Measurements from ENCODE around the gene ZNF117.
A peak's percentile ranks its signal among the peaks of the same experiment; 100 is the strongest.
"Not testable (repeated sequence)": the region's sequence is repeated elsewhere in the genome, so short reads cannot be mapped to it uniquely, and the experiment has no call there.

Gene ZNF117

DNA sequence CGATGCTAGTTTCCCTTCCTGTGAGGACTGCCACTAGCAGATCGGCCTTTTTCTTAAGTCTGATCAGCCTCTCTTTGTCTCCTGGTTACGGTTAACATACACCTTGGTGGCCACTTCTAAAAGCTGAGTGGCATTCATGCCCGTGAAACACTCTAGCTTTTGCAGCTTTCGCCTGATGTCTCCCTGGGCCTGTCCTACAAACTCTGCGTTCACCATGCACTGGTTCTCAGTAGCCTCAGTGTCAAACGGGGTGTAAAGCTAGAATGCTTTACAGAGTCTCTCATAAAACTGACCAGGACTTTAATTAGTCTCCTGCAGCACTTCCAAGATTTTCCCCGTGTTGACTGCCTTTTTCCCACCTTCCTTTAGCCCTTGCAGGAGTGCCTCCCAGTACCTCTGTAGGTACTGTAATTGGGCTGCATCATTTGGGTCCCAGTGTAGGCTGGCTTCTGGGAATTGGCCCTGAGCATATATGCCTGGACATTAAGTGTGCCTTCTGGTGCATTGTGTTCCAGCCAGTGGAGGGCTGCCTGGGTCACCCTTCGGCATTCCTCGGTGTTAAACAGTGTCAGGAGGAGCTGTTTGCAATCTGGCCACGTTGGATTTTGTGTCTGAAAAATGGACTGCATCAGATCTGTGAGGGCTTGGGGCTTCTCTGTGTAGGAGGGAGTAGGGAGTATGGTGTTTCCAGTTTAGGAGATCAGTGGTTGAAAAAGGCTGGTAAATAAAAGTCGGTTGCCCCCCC, 6.5 kb upstream of the ZNF117 start:
- no peak for DNase-seq (ENCODE audit: low read depth, low spot score)

DNA sequence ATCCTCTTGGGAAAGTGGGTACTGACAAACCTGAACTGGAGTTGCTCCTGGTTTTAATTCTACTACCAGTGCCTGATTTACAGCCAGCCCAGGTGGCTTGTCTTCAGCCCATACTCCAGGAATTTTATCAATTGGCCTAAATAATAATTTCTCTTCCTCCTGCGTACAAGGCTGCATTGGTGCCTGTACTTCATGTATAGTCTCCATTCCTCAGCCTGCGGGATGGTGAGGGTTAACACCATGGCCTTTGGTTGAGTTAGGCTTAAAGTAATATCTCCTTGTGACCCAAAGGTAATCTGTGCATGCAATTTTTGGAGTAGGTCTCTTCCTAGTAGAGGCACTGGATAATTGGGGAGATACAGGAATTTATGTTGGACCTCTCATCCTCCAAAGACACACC, 5.5 kb upstream of the ZNF117 start:
- DNase-seq (ENCODE audit: low read depth, low spot score), result no peak

DNA sequence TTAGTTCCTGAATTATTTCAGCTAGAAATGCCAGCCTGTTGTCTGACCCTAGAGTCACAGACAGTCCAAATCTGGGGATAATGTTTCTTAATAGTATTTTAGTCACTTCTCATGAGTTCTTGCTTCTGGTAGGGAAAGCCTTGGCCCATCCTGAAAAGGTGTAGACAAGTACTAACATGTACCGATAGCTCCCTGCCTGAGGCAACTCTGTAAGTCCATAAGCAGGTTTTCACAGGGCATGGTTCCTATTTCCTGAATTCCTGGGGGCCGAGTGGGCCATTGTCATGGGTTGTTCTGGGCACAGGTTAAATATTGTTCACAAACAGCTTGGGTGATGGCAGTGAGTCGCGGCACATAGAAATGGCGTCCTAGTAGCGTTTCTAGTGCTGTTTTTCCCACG, 3.1 kb upstream of the ZNF117 start:
- DNase-seq (ENCODE audit: low read depth, low spot score), result no peak

GRCh38 chr7:64992971-64993370, 2.1 kb upstream of the ZNF117 start:
- DNase-seq (ENCODE audit: low read depth, low spot score), result no peak

DNA sequence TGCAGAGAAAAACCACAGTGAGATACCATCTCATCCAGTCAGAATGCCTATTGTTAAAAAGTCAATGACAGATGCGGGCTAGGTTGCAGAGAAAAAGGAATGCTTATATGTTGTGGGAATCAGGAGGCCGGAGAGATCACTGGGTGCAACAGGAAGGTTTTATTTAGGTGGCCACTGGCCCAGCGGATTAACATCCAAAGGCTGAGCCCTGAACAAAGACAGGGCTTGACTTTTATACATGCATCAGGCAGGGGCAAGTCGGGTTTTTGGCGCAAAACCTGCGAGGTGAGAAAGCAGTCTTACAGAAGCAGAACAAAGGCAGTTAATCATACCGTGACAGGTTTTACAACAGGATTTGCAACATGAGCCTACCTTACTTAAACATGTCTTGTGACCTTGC, 620 bp downstream of the ZNF117 start:
- DNase-seq (ENCODE audit: low read depth, low spot score), result no peak

DNA sequence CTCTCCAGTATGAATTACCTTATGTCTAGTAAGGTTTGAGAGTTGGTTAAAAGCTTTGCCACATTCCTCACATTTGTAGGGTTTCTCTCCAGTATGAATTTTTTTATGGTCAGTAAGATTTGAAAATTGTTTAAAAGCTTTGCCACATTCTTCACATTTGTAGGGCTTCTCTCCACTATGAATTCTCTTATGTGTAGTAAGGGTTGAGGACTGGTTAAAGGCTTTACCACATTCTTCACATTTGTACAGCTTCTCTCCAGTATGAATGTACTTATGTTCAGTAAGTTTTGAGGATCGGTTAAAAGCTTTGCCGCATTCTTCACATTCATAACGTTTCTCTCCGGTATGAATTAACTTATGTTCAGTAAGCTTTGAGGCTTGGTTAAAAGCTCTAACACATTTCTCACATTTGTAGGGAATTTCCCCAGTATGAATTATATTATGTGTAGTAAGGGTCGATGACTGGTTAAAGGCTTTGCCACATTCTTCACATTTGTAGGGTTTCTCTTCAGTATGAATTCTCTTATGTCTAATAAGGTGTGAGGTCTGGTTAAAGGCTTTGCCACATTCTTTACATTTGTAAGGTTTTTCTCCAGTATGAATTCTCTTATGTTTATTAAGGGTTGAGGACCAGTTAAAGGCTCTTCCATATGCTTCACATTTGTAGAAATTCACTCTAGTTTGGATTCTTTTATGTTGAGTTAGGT, 12.2 kb downstream of the ZNF117 start:
- no peak for DNase-seq (ENCODE audit: low read depth, low spot score)

DNA sequence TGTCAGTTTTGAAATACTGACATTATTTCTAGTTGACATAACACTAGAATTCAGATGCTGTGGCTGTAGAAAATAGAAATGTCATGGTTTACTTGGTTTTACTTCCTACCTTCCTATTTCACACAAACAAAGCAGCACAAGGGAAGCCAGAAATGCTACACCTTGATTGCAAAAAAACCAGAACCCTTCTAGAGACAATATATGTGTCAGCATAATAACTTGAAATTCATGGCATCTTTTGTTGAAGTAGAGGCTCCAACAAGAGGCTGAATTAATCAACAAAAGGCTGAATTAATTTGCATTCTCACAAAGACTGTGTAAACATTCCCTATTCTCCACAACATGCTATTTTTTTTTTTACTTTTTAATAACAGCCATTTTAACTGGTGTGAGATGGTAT, 25.2 kb downstream of the ZNF117 start:
- DNase-seq (ENCODE audit: low read depth, low spot score), result no peak

DNA sequence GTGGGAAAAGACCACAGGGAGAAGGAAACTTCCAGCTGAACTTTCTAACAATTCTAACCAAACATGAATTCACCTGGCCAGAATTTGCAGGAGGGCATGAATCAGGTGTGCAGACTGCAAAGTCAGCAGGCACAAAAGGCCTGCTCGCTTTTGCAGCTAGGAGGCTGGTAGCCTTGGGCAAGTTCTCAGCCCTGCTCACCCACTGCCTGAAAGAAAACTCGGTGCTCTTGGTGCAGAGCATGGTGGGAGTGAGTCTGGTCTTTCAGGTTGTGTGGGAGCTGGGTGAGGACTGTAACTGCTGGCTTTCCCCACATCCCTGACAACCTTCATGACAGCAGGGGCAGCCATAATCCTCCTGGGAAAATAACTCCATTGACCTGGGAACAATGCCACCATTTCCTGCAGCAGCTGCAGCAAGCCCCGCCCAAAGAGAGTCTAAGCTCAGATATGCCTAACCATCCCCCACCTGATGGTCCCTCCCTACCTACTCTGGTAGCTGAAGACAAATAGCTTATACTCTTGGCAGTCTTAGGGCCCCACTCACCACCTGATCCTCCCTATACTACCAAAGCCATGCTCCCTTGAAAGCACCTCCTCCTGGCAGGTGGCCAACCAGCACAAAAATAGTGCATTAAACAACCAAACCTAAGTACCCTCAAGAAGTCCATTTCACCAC, 31.6 kb downstream of the ZNF117 start:
- DNase-seq (ENCODE audit: low read depth, low spot score), result no peak

DNA sequence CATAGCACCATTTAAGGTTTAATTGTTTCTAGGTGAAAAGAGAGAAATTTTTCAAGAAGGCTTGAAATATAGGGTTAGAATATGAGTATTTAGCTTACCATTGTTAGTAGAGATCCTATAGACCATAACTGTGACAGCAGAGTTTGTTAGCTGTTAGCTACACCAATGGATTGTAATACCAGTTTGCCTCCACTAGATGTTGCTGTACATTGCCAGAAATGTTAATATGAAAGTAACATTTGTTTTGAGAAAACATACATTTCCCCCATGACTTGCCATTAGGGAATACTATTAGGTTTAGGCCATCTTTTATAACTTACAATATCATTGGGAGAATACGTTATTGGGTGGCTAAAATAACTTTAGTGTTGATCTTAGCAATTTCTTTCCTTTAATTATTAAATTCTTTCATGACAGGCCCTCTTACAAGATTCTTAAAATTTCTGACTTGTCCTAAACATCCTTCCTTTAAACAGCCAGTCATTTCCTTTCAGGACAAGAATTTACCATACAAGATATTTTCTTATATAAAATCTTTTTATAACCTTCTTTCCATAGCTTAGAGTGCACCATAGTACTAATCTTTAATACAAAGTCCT, 39.5 kb downstream of the ZNF117 start:
- DNase-seq (ENCODE audit: low read depth, low spot score), result peak; percentile 56

DNA sequence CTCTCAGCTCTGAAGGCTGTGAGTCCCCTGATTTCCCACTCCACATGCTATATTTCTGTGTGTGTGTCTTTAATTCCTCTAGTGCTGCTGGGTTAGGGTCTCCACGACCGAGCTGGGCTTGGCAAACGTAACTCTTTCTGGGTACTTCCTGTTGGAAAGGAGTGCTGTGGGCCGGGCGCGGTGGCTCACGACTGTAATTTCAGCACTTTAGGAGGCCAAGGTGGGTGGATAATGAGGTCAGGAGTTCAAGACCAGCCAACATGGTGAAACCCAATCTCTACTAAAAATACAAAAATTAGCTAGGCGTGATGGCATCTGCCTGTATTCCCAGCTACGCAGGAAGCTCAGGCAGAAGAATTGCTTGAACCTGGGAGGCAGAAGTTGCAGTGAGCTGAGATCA, 40.2 kb downstream of the ZNF117 start:
- not testable (repeated sequence) for DNase-seq (ENCODE audit: low read depth, low spot score)

- not testable (repeated sequence) for DNase-seq (ENCODE audit: low read depth, low spot score)
These were observed 42.1 kb downstream of the ZNF117 start for GRCh38 chr7:64948774-64949173.

DNA sequence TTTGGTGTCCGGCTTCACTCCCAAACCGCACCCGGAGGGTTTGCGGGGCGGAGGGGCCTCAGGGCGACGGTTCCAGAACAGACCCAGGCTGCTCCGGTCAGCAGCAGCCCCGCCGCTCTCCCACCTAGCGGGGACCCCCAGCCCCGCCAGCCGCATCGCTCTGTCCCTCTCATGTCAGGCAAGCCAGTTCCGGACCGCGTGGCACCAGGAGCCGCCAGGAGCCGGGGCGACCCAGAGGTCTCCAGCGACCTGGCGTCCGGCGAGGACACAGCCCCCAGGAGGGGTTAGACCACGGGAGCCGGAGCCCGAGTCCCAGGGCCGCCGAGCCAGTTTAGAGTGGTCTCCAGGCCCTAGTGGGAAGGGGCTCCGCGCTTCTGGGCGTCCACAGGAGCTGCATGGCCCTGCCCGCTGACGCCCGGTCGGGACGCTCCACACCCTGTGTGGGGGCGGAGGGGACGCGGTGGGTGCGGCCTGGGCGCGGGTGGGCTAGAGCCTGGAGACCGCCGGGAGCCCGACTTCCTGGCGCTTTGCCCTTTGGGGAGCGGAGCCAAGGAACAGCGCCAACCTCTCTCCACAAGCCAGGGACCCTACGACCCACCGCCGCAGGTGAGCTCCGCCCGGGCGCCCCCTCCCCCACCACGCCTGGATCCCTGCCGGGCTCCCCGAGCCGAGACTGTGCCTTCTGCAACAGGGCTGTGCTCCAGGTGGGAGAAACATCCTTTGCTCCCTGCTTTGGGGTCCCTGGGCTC, 43.4 kb downstream of the ZNF117 start:
- peak; percentile 34 for DNase-seq (ENCODE audit: low read depth, low spot score)

DNA sequence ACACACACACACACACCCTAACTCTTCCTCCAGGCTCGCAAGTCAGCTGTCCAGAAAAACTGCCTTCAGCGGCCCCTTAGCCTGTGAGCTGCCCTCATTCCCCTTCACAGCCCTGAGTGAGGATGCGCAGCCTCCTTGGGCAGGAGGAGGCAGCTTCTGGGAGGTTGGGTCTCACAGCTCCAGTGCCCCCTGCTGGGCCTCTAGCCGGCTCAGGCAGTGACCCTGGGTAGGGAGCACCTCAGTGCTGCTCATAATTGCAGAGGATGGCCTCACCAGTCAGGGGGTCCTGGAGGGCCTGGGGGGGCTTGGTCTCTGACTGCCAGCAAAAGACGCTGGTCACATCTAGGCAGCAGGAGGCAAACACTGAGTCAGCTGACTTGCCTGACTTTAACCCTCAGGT, 44.1 kb downstream of the ZNF117 start:
- peak; percentile 44 for DNase-seq (ENCODE audit: low read depth, low spot score)

GRCh38 chr7:64945503-64946175, 45.2 kb downstream of the ZNF117 start:
- no peak for DNase-seq (ENCODE audit: low read depth, low spot score)

- peak; percentile 12 for DNase-seq (ENCODE audit: low read depth, low spot score)
These were observed 46.0 kb downstream of the ZNF117 start for GRCh38 chr7:64944667-64945502.

DNA sequence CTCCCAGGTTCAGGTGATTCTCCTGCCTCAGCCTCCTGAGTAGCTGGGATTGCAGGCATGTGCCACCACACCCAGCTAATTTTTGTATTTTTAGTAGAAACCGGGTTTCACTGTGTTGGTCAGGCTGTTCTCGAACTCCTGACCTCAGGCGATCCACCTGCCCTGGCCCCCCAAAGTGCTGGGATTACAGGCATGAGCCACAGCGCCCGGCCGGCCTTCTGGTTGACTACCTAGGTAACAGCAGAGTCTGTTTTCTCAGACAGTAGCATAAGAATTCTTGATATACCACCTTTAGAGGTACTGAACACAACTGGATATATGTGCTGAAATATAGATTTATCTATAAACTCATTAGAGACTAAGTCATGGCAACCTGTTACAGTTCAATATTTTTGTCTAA, 50.8 kb downstream of the ZNF117 start:
- not testable (repeated sequence) for DNase-seq (ENCODE audit: low read depth, low spot score)

GRCh38 chr7:64938540-64938939, 52.3 kb downstream of the ZNF117 start:
- DNase-seq (ENCODE audit: low read depth, low spot score), result no peak

DNA sequence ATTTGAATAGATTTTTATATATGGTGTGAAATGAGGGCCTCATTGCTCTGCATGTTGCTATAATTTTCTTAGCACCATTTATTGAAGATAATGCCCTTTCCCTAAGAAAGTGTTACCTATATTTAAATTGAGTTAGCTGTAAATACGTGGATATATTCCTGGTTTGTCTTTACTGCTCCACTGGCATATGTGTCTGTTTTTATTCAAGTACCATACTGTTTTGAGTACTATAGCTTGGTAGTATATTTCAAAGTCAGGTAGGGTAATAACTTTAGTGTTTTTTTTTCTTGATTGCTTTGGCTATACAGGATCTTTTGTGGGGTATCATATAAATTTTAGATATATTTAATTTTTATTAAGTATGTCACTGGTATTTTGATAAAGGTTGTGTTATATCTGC, 56.4 kb downstream of the ZNF117 start:
- DNase-seq (ENCODE audit: low read depth, low spot score), result no peak

- not testable (repeated sequence) for DNase-seq (ENCODE audit: low read depth, low spot score)
These were observed 62.3 kb downstream of the ZNF117 start for GRCh38 chr7:64928252-64929187.

Data from astrocyte of the hippocampus (primary cell).